ENCODE measurements around the gene SHISAL1.

DNA sequence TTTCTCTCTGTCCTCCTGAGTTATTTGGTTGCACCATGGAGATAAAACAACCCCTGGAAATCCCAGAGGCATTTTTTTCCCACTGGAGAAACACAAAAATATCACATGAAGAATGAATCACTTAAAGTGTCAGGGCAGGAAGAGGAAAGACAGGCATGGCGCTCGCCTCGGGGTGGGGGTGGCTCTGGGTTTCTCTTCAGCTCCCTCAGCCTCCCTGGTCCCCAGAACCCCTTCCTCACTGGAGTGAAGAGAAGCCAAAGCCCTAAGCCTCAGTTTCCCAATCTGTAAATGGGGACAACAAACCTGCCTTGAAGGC lies 938 bp downstream of the SHISAL1 start:
- TF ChIP-seq, protein P1, sequence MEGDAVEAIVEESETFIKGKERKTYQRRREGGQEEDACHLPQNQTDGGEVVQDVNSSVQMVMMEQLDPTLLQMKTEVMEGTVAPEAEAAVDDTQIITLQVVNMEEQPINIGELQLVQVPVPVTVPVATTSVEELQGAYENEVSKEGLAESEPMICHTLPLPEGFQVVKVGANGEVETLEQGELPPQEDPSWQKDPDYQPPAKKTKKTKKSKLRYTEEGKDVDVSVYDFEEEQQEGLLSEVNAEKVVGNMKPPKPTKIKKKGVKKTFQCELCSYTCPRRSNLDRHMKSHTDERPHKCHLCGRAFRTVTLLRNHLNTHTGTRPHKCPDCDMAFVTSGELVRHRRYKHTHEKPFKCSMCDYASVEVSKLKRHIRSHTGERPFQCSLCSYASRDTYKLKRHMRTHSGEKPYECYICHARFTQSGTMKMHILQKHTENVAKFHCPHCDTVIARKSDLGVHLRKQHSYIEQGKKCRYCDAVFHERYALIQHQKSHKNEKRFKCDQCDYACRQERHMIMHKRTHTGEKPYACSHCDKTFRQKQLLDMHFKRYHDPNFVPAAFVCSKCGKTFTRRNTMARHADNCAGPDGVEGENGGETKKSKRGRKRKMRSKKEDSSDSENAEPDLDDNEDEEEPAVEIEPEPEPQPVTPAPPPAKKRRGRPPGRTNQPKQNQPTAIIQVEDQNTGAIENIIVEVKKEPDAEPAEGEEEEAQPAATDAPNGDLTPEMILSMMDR (IDR thresholded peaks at IDR 0.05), result no peak
- TF ChIP-seq POLR2AphosphoS5 (IDR thresholded peaks at IDR 0.05), result no peak
- TF ChIP-seq POLR2A (IDR thresholded peaks at IDR 0.05), result no peak
